ENCODE results near the gene UBE2E2.

UBE2E2 gene

GRCh38 chr3:23276913-23277658 is 74.0 kb downstream of the UBE2E2 start:
- DNase-seq (ENCODE audit: low read depth): no peak

GRCh38 chr3:23277688-23278087 is 74.6 kb downstream of the UBE2E2 start:
- no peak for DNase-seq (ENCODE audit: low read depth)

GRCh38 chr3:23283625-23284024 is 80.5 kb downstream of the UBE2E2 start:
- no peak for DNase-seq (ENCODE audit: low read depth)

GRCh38 chr3:23288286-23288685 is 85.2 kb downstream of the UBE2E2 start:
- DNase-seq (ENCODE audit: low read depth): no peak

GRCh38 chr3:23288715-23289114 is 85.6 kb downstream of the UBE2E2 start:
- no peak for DNase-seq (ENCODE audit: low read depth)

- no peak for DNase-seq (ENCODE audit: low read depth)
Measured at GRCh38 chr3:23292432-23292831, 89.3 kb downstream of the UBE2E2 start.

- no peak for DNase-seq (ENCODE audit: low read depth)
Measured at GRCh38 chr3:23294770-23295387, 91.8 kb downstream of the UBE2E2 start.

GRCh38 chr3:23301819-23302218 is 98.7 kb downstream of the UBE2E2 start:
- DNase-seq (ENCODE audit: low read depth): no peak

GRCh38 chr3:23302271-23302670 is 99.1 kb downstream of the UBE2E2 start:
- no peak for DNase-seq (ENCODE audit: low read depth)

GRCh38 chr3:23303601-23304217 is 100.6 kb downstream of the UBE2E2 start:
- DNase-seq (ENCODE audit: low read depth): no peak

GRCh38 chr3:23304424-23304823 is 101.3 kb downstream of the UBE2E2 start:
- no peak for DNase-seq (ENCODE audit: low read depth)

GRCh38 chr3:23308986-23309625 is 106.0 kb downstream of the UBE2E2 start:
- DNase-seq (ENCODE audit: low read depth): no peak

GRCh38 chr3:23312866-23313265 is 109.7 kb downstream of the UBE2E2 start:
- DNase-seq (ENCODE audit: low read depth): no peak

- no peak for DNase-seq (ENCODE audit: low read depth)
Measured at GRCh38 chr3:23314981-23315762, 112.0 kb downstream of the UBE2E2 start.

- DNase-seq (ENCODE audit: low read depth): no peak
Measured at GRCh38 chr3:23316924-23317323, 113.8 kb downstream of the UBE2E2 start.

GRCh38 chr3:23319366-23320312 is 116.5 kb downstream of the UBE2E2 start:
- no peak for DNase-seq (ENCODE audit: low read depth)

GRCh38 chr3:23320586-23321570 is 117.8 kb downstream of the UBE2E2 start:
- no peak for DNase-seq (ENCODE audit: low read depth)

- no peak for DNase-seq (ENCODE audit: low read depth)
Measured at GRCh38 chr3:23324745-23325144, 121.6 kb downstream of the UBE2E2 start.

- DNase-seq (ENCODE audit: low read depth): no peak
Measured at GRCh38 chr3:23325466-23326065, 122.4 kb downstream of the UBE2E2 start.
